WTC11 (cell line): ENCODE data around the gene CIART. TPM values are rescaled to one million over a fixed set of nuclear protein-coding genes. Genes with fewer than 3 reads are reported as not detected.

Source experiments
- ATAC-seq: fragments of 200-7000 bp; cut with Tn5 transposase; 2 replicates; pipeline ENCODE4 v1.10.0; 2021; ENCODE audit warnings: mild to moderate bottlenecking, moderate library complexity
- CTCF ChIA-PET: fragments of 300-600 bp; sonication (Branson Sonifier 250); formaldehyde crosslinking; loops from one replicate; lab custom pipeline; 2021; ENCODE audit warnings: antibody characterized with exemption; lab: Charles Lee
- POLR2A ChIA-PET: fragments of 350-600 bp; sonication (Branson Sonifier 250); formaldehyde crosslinking; loops from one replicate; lab custom pipeline; 2021; ENCODE audit warnings: antibody characterized with exemption; lab: Charles Lee
- DNase-seq: peaks from one replicate; pipeline ENCODE4 v3.0.0; 2021; ENCODE audit warnings: low spot score
- H3K27ac Mint-ChIP-seq: 2 replicates; pipeline ENCODE4 v1.8.0; 2021; ENCODE audit warnings: mixed read lengths
- H3K27me3 Mint-ChIP-seq: 2 replicates; pipeline ENCODE4 v1.8.0; 2021; ENCODE audit warnings: low read depth, mild to moderate bottlenecking, moderate library complexity, mixed read lengths
- H3K36me3 Mint-ChIP-seq: 2 replicates; pipeline ENCODE4 v1.8.0; 2021; ENCODE audit warnings: mixed read lengths
- H3K4me1 Mint-ChIP-seq: 2 replicates; pipeline ENCODE4 v1.8.0; 2022; ENCODE audit warnings: mixed read lengths
- H3K4me3 Mint-ChIP-seq: 2 replicates; pipeline ENCODE4 v1.8.0; 2021; ENCODE audit warnings: mild to moderate bottlenecking, moderate library complexity, mixed read lengths
- H3K9me3 Mint-ChIP-seq: 2 replicates; pipeline ENCODE4 v1.8.0; 2021; ENCODE audit warnings: mixed read lengths
- ATF3 ChIP-seq: sonication (generic); formaldehyde crosslinking; conservative IDR thresholded peaks from 2 replicates; pipeline ENCODE4 v1.8.1; 2022; ENCODE audit warnings: mild to moderate bottlenecking, missing genetic modification reagents
- CBFB ChIP-seq: sonication (generic); formaldehyde crosslinking; IDR thresholded peaks from 2 replicates; pipeline ENCODE4 v1.8.1; 2022; ENCODE audit warnings: mild to moderate bottlenecking, low read depth, missing genetic modification reagents
- CTCF ChIP-seq: fragments of 200-600 bp; IDR thresholded peaks from 2 replicates; pipeline ENCODE4 v1.8.0; 2022; ENCODE audit warnings: antibody characterized with exemption
- ESRRA ChIP-seq: sonication (generic); formaldehyde crosslinking; IDR thresholded peaks from 2 replicates; pipeline ENCODE4 v1.8.1; 2022; ENCODE audit warnings: mild to moderate bottlenecking, missing genetic modification reagents, borderline replicate concordance
- FOXJ3 ChIP-seq: sonication (generic); formaldehyde crosslinking; IDR thresholded peaks from 2 replicates; pipeline ENCODE4 v1.9.0; 2021; ENCODE audit warnings: missing genetic modification reagents, mild to moderate bottlenecking, borderline replicate concordance
- FOXP1 ChIP-seq: sonication (generic); formaldehyde crosslinking; IDR thresholded peaks from 2 replicates; pipeline ENCODE4 v1.8.0; 2022; ENCODE audit warnings: missing genetic modification reagents, mild to moderate bottlenecking, moderate library complexity, borderline replicate concordance
- HMGXB4 ChIP-seq: sonication (generic); formaldehyde crosslinking; IDR thresholded peaks from 2 replicates; pipeline ENCODE4 v1.8.1; 2023; ENCODE audit warnings: mild to moderate bottlenecking, moderate library complexity, missing genetic modification reagents
- MYBL2 ChIP-seq: sonication (generic); formaldehyde crosslinking; IDR thresholded peaks from 2 replicates; pipeline ENCODE4 v1.8.1; 2023; ENCODE audit warnings: mild to moderate bottlenecking, moderate library complexity, missing genetic modification reagents
- OVOL2 ChIP-seq: fragments of 250-450 bp; sonication (Bioruptor Pico); IDR thresholded peaks from 2 replicates; pipeline ENCODE4 v1.9.0; 2021; ENCODE audit warnings: mild to moderate bottlenecking, borderline replicate concordance
- PRRX2 ChIP-seq: fragments of 250-450 bp; sonication (Bioruptor Pico); IDR thresholded peaks from 2 replicates; pipeline ENCODE4 v1.8.0; 2021; ENCODE audit warnings: mild to moderate bottlenecking
- total RNA-seq: library from RNA; stranded (reverse); gene quantifications from 3 replicates; pipeline ENCODE4 v1.2.3, GENCODE V29; 2021
- TF ChIP-seq, protein P1 (sequence below): fragments of 250-450 bp; sonication (Bioruptor Pico); IDR thresholded peaks from 2 replicates; pipeline ENCODE4 v1.9.0; 2021; ENCODE audit warnings: mild to moderate bottlenecking, borderline replicate concordance
- TF ChIP-seq, protein P2 (sequence below): sonication (generic); formaldehyde crosslinking; IDR thresholded peaks from 2 replicates; pipeline ENCODE4 v1.8.1; 2022; ENCODE audit warnings: missing genetic modification reagents, borderline replicate concordance

CIART gene
- total RNA-seq, 1 experiment from 2014 or later, result 7.8 TPM

DNA sequence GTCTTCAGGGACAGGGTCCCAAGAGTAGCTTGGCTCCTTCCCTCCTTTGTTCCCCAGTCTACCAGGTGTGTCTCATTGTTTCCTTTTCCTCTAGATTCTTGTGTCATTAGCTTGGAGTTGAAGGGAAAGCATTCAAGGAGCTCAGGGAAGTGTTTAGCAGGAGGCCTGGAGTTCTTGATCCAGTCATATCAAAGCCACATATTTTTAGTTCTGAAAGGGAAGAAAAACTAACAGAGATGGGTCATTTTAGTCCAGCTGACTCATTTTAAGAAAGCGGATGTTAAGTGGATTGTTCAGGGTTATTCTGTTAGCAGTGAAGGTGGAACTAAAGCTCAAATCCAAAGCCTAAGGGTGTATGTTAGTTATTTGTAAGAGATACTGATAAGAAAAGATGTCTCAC, 9.0 kb upstream of the CIART start (continued):
- TF ChIP-seq, protein P1, sequence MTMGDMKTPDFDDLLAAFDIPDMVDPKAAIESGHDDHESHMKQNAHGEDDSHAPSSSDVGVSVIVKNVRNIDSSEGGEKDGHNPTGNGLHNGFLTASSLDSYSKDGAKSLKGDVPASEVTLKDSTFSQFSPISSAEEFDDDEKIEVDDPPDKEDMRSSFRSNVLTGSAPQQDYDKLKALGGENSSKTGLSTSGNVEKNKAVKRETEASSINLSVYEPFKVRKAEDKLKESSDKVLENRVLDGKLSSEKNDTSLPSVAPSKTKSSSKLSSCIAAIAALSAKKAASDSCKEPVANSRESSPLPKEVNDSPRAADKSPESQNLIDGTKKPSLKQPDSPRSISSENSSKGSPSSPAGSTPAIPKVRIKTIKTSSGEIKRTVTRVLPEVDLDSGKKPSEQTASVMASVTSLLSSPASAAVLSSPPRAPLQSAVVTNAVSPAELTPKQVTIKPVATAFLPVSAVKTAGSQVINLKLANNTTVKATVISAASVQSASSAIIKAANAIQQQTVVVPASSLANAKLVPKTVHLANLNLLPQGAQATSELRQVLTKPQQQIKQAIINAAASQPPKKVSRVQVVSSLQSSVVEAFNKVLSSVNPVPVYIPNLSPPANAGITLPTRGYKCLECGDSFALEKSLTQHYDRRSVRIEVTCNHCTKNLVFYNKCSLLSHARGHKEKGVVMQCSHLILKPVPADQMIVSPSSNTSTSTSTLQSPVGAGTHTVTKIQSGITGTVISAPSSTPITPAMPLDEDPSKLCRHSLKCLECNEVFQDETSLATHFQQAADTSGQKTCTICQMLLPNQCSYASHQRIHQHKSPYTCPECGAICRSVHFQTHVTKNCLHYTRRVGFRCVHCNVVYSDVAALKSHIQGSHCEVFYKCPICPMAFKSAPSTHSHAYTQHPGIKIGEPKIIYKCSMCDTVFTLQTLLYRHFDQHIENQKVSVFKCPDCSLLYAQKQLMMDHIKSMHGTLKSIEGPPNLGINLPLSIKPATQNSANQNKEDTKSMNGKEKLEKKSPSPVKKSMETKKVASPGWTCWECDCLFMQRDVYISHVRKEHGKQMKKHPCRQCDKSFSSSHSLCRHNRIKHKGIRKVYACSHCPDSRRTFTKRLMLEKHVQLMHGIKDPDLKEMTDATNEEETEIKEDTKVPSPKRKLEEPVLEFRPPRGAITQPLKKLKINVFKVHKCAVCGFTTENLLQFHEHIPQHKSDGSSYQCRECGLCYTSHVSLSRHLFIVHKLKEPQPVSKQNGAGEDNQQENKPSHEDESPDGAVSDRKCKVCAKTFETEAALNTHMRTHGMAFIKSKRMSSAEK (CRISPR knock-in tag), result no peak
- TF ChIP-seq FOXJ3 (CRISPR knock-in tag), result no peak

- Mint-ChIP-seq H3K27ac (no peak overlapping the region; the same call in 1 of the 2 replicates), H3K36me3 (peaks cover 15% of the 10 kb centered on the region)
- no peak for DNase-seq
- TF ChIP-seq CBFB (CRISPR knock-in tag) (no peak), PRRX2 (CRISPR knock-in tag) (no peak), ATF3 (CRISPR knock-in tag) (no peak), HMGXB4 (CRISPR knock-in tag) (no peak), OVOL2 (CRISPR knock-in tag) (no peak), MYBL2 (no peak), ESRRA (CRISPR knock-in tag) (no peak)
- TF ChIP-seq, protein P2, sequence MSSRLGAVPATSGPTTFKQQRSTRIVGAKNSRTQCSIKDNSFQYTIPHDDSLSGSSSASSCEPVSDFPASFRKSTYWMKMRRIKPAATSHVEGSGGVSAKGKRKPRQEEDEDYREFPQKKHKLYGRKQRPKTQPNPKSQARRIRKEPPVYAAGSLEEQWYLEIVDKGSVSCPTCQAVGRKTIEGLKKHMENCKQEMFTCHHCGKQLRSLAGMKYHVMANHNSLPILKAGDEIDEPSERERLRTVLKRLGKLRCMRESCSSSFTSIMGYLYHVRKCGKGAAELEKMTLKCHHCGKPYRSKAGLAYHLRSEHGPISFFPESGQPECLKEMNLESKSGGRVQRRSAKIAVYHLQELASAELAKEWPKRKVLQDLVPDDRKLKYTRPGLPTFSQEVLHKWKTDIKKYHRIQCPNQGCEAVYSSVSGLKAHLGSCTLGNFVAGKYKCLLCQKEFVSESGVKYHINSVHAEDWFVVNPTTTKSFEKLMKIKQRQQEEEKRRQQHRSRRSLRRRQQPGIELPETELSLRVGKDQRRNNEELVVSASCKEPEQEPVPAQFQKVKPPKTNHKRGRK, result no peak
- TF ChIP-seq, all 79 proteins: peak for 0
- no peaks in the 10 kb centered on the region for H3K9me3 Mint-ChIP-seq
- peaks cover 22% of the 10 kb centered on the region for H3K4me1 Mint-ChIP-seq
- H3K27me3 Mint-ChIP-seq, result peaks cover 36% of the 10 kb centered on the region
- no peak for ATAC-seq
- CTCF ChIA-PET, result interaction anchor here (2.1 to 7.6 kb wide), 2 partner anchors 10 to 25 kb away, joined by 17 to 123 read pairs; partner anchors contain the start of genes APH1A and CA14
- H3K4me3 Mint-ChIP-seq, result peak overlapping the region; percentile 91
- POLR2A ChIA-PET, result interaction anchor here (3.2 kb wide), 1 partner anchor 24 kb away, joined by 23 read pairs; no protein-coding TSS in a partner anchor
These were observed 2.1 kb upstream of the CIART start for GRCh38 chr1:150280138-150280707.

DNA sequence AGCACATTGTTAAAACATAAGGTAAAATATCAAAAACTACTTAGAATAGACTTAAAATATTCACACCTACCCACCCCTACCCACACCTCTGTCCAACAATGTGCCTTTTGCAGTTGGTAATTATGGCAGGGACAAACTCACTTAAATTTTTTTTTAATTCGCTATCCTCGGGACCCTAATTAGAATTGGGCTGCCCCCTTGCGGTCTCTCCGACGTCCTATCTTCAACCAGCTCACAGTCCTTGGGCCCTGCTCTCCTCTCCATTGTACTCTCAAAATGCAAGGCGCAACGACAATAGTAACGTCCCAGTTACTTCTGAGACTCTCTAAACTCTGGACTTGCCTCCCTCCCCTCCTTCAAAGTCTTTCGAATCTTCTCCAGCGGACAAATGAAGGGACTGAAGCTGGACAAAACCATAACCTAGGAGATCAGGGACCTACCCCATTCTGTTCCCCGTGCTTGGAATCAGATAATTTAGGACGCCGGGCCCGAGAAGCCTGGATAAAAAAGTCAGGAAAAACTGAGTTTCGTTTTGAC, 1.1 kb upstream of the CIART start:
- ChIA-PET POLR2A (interaction anchor here (0.5 to 3.2 kb wide), 7 partner anchors 9 to 331 kb away, joined by 3 to 23 read pairs (median 8); partner anchors contain the start of genes APH1A, C1orf54, CA14 and RPRD2), CTCF (interaction anchor here (0.8 to 7.6 kb wide), 10 partner anchors 8 to 82 kb away, joined by 3 to 123 read pairs (median 7); partner anchors contain the start of genes APH1A, C1orf54, CA14 and PRPF3)
- peak overlapping the region; percentile 99 for H3K27ac Mint-ChIP-seq
- H3K36me3 Mint-ChIP-seq, result peaks cover 15% of the 10 kb centered on the region
- peak; percentile 50 for ATAC-seq
- peaks cover 36% of the 10 kb centered on the region for H3K27me3 Mint-ChIP-seq
- TF ChIP-seq FOXP1 (no peak), CTCF (peak; percentile 59)
- DNase-seq, result peak; percentile 73
- H3K9me3 Mint-ChIP-seq, result no peaks in the 10 kb centered on the region
- peak overlapping the region; percentile 91 for H3K4me3 Mint-ChIP-seq
- H3K4me1 Mint-ChIP-seq, result peaks cover 22% of the 10 kb centered on the region
